GM23338 (cell line): ENCODE measurements around the gene RSBN1L. TPM values are rescaled to one million over a fixed set of nuclear protein-coding genes. Genes with fewer than 3 reads are reported as not detected.
"Not testable (repeated sequence)": the region's sequence is repeated elsewhere in the genome, so short reads cannot be mapped to it uniquely, and the experiment has no call there.

Experiments used
- ATAC-seq: fragments of 200-7000 bp; cut with Tn5 transposase; 3 replicates; pipeline ENCODE4 v1.9.1; 2020
- DNase-seq: peaks from one replicate; pipeline ENCODE4 v3.0.0-alpha.2; 2015; ENCODE audit warnings: low spot score
- H2AFZ ChIP-seq: fragments of 200-600 bp; sonication (generic); 2 replicates; pipeline ENCODE4 v1.8.0; 2016; ENCODE audit warnings: antibody characterized with exemption, mild to moderate bottlenecking, moderate library complexity
- H3F3A ChIP-seq: fragments of 200-600 bp; sonication (generic); replicated peaks from 2 replicates; pipeline ENCODE4 v1.8.0; 2017; ENCODE audit warnings: antibody characterized with exemption, mixed run types, low read depth
- H3K27ac ChIP-seq: fragments of 200-600 bp; sonication (generic); 2 replicates; pipeline ENCODE4 v1.6.1; 2016; ENCODE audit warnings: low read depth
- H3K27me3 ChIP-seq: fragments of 200-600 bp; sonication (generic); 2 replicates; pipeline ENCODE4 v1.8.0; 2016; ENCODE audit warnings: mild to moderate bottlenecking, mixed run types, moderate library complexity; ENCODE audit not compliant: insufficient read depth
- H3K36me3 ChIP-seq: fragments of 200-600 bp; sonication (generic); 2 replicates; pipeline ENCODE4 v1.8.0; 2016; ENCODE audit warnings: mild to moderate bottlenecking; ENCODE audit not compliant: insufficient read depth
- H3K4me1 ChIP-seq: fragments of 200-600 bp; sonication (generic); 2 replicates; pipeline ENCODE4 v1.8.0; 2016; ENCODE audit warnings: mild to moderate bottlenecking, moderate library complexity; ENCODE audit not compliant: insufficient read depth
- H3K4me2 ChIP-seq: fragments of 200-600 bp; sonication (generic); 2 replicates; pipeline ENCODE4 v1.7.1; 2017; ENCODE audit warnings: mixed run types
- H3K4me3 ChIP-seq: fragments of 200-600 bp; sonication (generic); 2 replicates; pipeline ENCODE4 v1.6.1; 2016; ENCODE audit warnings: mixed run types
- H3K79me2 ChIP-seq: fragments of 200-600 bp; sonication (generic); replicated peaks from 2 replicates; pipeline ENCODE4 v1.8.0; 2017; ENCODE audit warnings: mild to moderate bottlenecking; ENCODE audit not compliant: insufficient read depth
- H3K9me2 ChIP-seq: fragments of 200-600 bp; sonication (generic); 2 replicates; pipeline ENCODE4 v1.8.0; 2017; ENCODE audit not compliant: insufficient read depth
- H4K20me1 ChIP-seq: fragments of 200-600 bp; sonication (generic); replicated peaks from 2 replicates; pipeline ENCODE4 v1.8.0; 2017; ENCODE audit warnings: mild to moderate bottlenecking; ENCODE audit not compliant: insufficient read depth
- H3K27ac Mint-ChIP-seq: 2 replicates; pipeline ENCODE4 v1.8.0; 2020; ENCODE audit warnings: inconsistent platforms, mild to moderate bottlenecking, moderate library complexity, mixed read lengths
- H3K27me3 Mint-ChIP-seq: 3 replicates; pipeline ENCODE4 v1.8.0; 2022; ENCODE audit warnings: low read depth, mild to moderate bottlenecking, moderate library complexity, mixed read lengths, inconsistent platforms; ENCODE audit not compliant: insufficient read depth, poor library complexity
- H3K36me3 Mint-ChIP-seq: 3 replicates; pipeline ENCODE4 v1.8.0; 2021; ENCODE audit warnings: low read depth, mild to moderate bottlenecking, inconsistent platforms, moderate library complexity, mixed read lengths
- H3K4me1 Mint-ChIP-seq: 3 replicates; pipeline ENCODE4 v1.8.0; 2020; ENCODE audit warnings: mild to moderate bottlenecking, inconsistent platforms, mixed read lengths
- H3K4me3 Mint-ChIP-seq: 3 replicates; pipeline ENCODE4 v1.8.0; 2021; ENCODE audit warnings: moderate library complexity, mild to moderate bottlenecking, inconsistent platforms, mixed read lengths
- H3K9me3 Mint-ChIP-seq: 3 replicates; pipeline ENCODE4 v1.8.0; 2020; ENCODE audit warnings: moderate library complexity, mild to moderate bottlenecking, inconsistent platforms, mixed read lengths
- CTCF ChIP-seq, 2 experiments: fragments of 200-600 bp in 1 of 2; sonication (generic) in 1 of 2; conservative IDR thresholded peaks; 2 replicates each; pipeline versions ENCODE4 v1.5.1 to v1.6.1; 2016 to 2017; ENCODE audit warnings: antibody characterized with exemption in 2 of 2, low read depth in 2 of 2, mild to moderate bottlenecking in 2 of 2, moderate library complexity in 1 of 2
- EZH2phosphoT487 ChIP-seq: fragments of 200-600 bp; sonication (generic); IDR thresholded peaks from one replicate; pipeline ENCODE4 v1.8.1; 2018; ENCODE audit warnings: antibody characterized with exemption; ENCODE audit not compliant: unreplicated experiment
- POLR2AphosphoS5 ChIP-seq: IDR thresholded peaks from 2 replicates; pipeline ENCODE4 v1.6.1; 2016; ENCODE audit warnings: antibody characterized with exemption, low read depth
- ZNF114 ChIP-seq: fragments of 250-450 bp; sonication (Bioruptor Pico); IDR thresholded peaks from 2 replicates; pipeline ENCODE4 v1.5.0; 2020; ENCODE audit warnings: mild to moderate bottlenecking, moderate library complexity
- ZNF462 ChIP-seq: fragments of 250-450 bp; sonication (Bioruptor Pico); IDR thresholded peaks from 2 replicates; pipeline ENCODE4 v1.5.0; 2020; ENCODE audit warnings: mild to moderate bottlenecking, moderate library complexity
- polyA plus RNA-seq: library from polyadenylated mRNA; unstranded; fragments of >200 nt; fragmentation: Nextera tagmentation; extraction: Ambion mirVana; gene quantifications from 2 replicates; pipeline ENCODE4 v1.2.1, GENCODE V29; 2016
- total RNA-seq: library from RNA; depleted of rRNA; stranded (reverse); fragments of >200 nt; shearing (Covaris generic); gene quantifications from 2 replicates; pipeline ENCODE4 v1.2.3, GENCODE V29; 2014

RSBN1L gene
- total and polyA plus RNA-seq, 2 experiments from 2014 or later, result 9.7 to 19.7 TPM

GRCh38 chr7:77702513-77702912 lies 6.3 kb downstream of the RSBN1L start:
- Mint-ChIP-seq H3K36me3 (peaks cover 6% of the 10 kb centered on the region), H3K4me1 (peaks cover 23% of the 10 kb centered on the region), H3K9me3 (no peaks in the 10 kb centered on the region), H3K4me3 (no peak overlapping the region), H3K27me3 (peaks cover 4% of the 10 kb centered on the region), H3K27ac (peak overlapping the region; percentile 17; the same call in 1 of the 2 replicates)
- TF ChIP-seq ZNF462 (no peak), EZH2phosphoT487 (no peak), POLR2AphosphoS5 (no peak)
- Histone ChIP-seq H3K27ac (no peak overlapping the region), H2AFZ (no peak overlapping the region), H3K9me2 (no peaks in the 10 kb centered on the region), H3K36me3 (no peaks in the 10 kb centered on the region), H3K79me2 (peaks cover 100% of the 10 kb centered on the region), H3F3A (no peaks in the 10 kb centered on the region), H3K27me3 (no peaks in the 10 kb centered on the region), H3K4me2 (no peak overlapping the region), H4K20me1 (peaks cover 27% of the 10 kb centered on the region), H3K4me1 (peaks cover 17% of the 10 kb centered on the region), H3K4me3 (no peak overlapping the region)
- ATAC-seq (no peak), DNase-seq (no peak)

- peaks cover 28% of the 10 kb centered on the region for H4K20me1 ChIP-seq
Measured at GRCh38 chr7:77702968-77703472, 6.8 kb downstream of the RSBN1L start.

GRCh38 chr7:77703669-77704068 lies 7.4 kb downstream of the RSBN1L start:
- ATAC-seq, H3K27me3 ChIP-seq, H3K4me3 ChIP-seq, H3K9me2 ChIP-seq, H2AFZ ChIP-seq, H3K27ac Mint-ChIP-seq, H3K4me3 Mint-ChIP-seq, H3K9me3 Mint-ChIP-seq, H3K36me3 ChIP-seq, H3F3A ChIP-seq, H3K27ac ChIP-seq, H3K4me2 ChIP-seq, H3K27me3 Mint-ChIP-seq, H3K36me3 Mint-ChIP-seq, H3K4me1 ChIP-seq, DNase-seq: not testable (repeated sequence)
- H4K20me1 ChIP-seq, result peaks cover 27% of the 10 kb centered on the region
- H3K4me1 Mint-ChIP-seq, result peaks cover 18% of the 10 kb centered on the region
- H3K79me2 ChIP-seq, result peaks cover 100% of the 10 kb centered on the region

More at GRCh38 chr7:77702968-77703472, 6.8 kb downstream of the RSBN1L start:
- Histone ChIP-seq H3K27me3 (no peaks in the 10 kb centered on the region), H3K4me2 (no peak overlapping the region), H3K4me1 (peaks cover 12% of the 10 kb centered on the region), H3K79me2 (peaks cover 100% of the 10 kb centered on the region), H3K27ac (no peak overlapping the region), H3K4me3 (no peak overlapping the region), H3K36me3 (no peaks in the 10 kb centered on the region), H2AFZ (no peak overlapping the region), H3K9me2 (no peaks in the 10 kb centered on the region), H3F3A (no peaks in the 10 kb centered on the region)
- Mint-ChIP-seq H3K27ac (peak overlapping the region; percentile 17; the same call in 1 of the 2 replicates), H3K9me3 (no peaks in the 10 kb centered on the region), H3K4me3 (no peak overlapping the region), H3K36me3 (peaks cover 6% of the 10 kb centered on the region), H3K4me1 (peaks cover 21% of the 10 kb centered on the region), H3K27me3 (peaks cover 4% of the 10 kb centered on the region)
- TF ChIP-seq CTCF (conservative IDR thresholded peaks at IDR 0.05; ENCODE audit: low read depth in 2 of 2) (peak; percentile 25 to 41; a peak in 3 of 4 replicates), ZNF114 (no peak)
- peak; percentile 85 for ATAC-seq
- DNase-seq, result peak; percentile 38
